Measurements from ENCODE around the gene C1QL1.
A peak's percentile ranks its signal among the peaks of the same experiment; 100 is the strongest.
"Not testable (repeated sequence)": the region's sequence is repeated elsewhere in the genome, so short reads cannot be mapped to it uniquely, and the experiment has no call there.

The C1QL1 gene

DNA sequence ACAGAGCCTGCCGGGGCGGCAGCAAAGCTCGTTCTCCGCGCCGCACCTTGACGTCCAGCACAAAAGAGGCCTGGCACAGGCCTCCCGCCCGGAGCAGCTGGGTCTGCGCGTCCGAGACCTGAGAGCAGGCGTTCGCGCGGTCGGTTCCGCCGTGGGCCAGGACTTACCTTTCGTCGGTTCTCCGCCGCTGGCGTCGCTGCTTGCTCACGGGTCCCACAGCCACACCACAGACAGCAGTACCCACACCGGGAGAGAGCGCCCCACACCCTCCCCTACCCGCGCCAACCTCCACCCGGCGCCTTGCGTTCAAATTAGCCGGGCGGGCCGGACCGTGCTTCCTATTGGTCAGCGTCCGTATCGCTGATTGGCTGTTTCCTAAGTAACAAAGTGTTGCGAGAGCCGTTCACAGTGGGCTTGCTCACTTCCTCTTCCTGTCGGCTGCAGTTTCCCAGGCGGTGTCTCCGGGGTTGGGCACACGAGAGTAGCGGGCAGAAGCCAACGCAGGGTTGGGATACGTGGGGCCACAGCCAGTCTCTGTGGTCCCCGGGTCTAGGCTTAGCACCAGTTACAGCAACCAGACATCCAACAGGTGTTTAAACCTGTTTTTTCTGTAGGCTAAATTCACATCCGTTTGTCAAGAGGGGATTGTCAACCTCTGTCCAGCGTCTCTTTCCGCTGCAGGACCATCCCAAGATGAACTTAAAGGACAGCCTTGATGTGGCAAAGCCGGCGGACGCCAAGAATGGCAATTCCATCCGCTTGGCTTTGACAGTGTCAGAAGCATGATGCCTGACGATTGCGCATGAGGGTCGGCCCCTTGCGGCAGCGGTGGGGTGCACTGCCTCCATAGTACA lies 20.4 kb downstream of the C1QL1 start, which contains the start of gene KIF18B:
Gene KIF18B (minus strand): TSS at position 313 of the 854 bp plus-strand sequence. CDS start 11,429 bp downstream, outside the sequence.
- H3K27me3 ChIP-seq: no peaks in the 10 kb centered on the region
- peaks cover 3% of the 10 kb centered on the region for H3K36me3 ChIP-seq
- H3K27ac ChIP-seq: peak within 1 kb of the TSS; percentile 81
- H3K9me3 ChIP-seq: no peaks in the 10 kb centered on the region
- TF ChIP-seq, protein P1, sequence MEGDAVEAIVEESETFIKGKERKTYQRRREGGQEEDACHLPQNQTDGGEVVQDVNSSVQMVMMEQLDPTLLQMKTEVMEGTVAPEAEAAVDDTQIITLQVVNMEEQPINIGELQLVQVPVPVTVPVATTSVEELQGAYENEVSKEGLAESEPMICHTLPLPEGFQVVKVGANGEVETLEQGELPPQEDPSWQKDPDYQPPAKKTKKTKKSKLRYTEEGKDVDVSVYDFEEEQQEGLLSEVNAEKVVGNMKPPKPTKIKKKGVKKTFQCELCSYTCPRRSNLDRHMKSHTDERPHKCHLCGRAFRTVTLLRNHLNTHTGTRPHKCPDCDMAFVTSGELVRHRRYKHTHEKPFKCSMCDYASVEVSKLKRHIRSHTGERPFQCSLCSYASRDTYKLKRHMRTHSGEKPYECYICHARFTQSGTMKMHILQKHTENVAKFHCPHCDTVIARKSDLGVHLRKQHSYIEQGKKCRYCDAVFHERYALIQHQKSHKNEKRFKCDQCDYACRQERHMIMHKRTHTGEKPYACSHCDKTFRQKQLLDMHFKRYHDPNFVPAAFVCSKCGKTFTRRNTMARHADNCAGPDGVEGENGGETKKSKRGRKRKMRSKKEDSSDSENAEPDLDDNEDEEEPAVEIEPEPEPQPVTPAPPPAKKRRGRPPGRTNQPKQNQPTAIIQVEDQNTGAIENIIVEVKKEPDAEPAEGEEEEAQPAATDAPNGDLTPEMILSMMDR (IDR thresholded peaks at IDR 0.05): peak; percentile 18
- peak within 1 kb of the TSS; percentile 74 to 86 for H3K4me3 ChIP-seq (ENCODE audit: low read depth in 1 of 2, low read length in 1 of 2)
- peaks cover 19 to 22% of the 10 kb centered on the region in 2 experiments for H3K4me1 ChIP-seq (ENCODE audit: control insufficient read depth in 1 of 2, insufficient read depth in 1 of 2, low read depth in 1 of 2, low read length in 1 of 2)

DNA sequence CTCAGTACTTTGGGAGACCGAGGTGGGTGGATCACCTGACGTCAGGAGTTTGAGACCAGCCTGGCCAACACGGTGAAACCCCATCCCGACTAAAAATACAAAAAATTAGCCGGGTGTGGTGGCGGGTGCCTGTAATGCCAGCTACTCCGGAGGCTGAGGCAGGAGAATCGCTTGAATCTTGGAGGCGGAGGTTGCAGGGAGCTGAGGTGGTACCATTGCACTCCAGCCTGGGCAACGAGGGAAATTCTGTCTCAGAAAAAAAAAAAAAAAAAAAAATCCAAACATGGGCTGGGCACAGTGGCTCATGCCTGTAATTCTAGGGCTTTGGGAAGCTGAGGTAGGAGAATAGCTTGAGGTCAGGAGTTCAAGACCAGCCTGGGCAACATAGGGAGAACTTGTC lies 22.5 kb downstream of the C1QL1 start:
- not testable (repeated sequence) for H3K4me3 ChIP-seq (ENCODE audit: low read depth in 1 of 2, low read length in 1 of 2); H3K27me3 ChIP-seq; H3K9me3 ChIP-seq; H3K36me3 ChIP-seq; H3K27ac ChIP-seq
- H3K4me1 ChIP-seq (ENCODE audit: control insufficient read depth in 1 of 2, insufficient read depth in 1 of 2, low read depth in 1 of 2, low read length in 1 of 2): peaks cover 19 to 22% of the 10 kb centered on the region in 2 experiments

DNA sequence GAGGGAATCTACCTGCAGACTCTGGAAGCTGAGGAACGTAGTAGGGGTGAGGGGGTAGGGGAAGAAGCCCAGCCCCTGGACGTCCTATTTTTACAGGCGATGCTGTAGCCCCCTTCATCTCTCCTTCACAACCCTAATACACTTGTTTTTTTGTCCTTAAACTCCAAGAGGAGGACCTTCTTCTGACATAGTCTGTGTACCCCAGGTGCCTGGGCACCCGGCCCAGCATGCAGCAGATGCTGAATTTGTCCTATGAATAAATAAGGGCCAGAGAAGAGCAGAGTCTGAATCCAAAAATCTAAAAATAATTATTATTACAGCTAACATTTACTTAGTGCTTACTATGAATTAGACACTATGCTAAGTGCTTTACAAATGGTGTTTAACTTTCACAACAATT lies 25.6 kb downstream of the C1QL1 start:
- H3K9me3 ChIP-seq: no peaks in the 10 kb centered on the region
- no peak overlapping the region for H3K4me3 ChIP-seq (ENCODE audit: low read depth in 1 of 2, low read length in 1 of 2)
- H3K4me1 ChIP-seq (ENCODE audit: control insufficient read depth in 1 of 2, insufficient read depth in 1 of 2, low read depth in 1 of 2, low read length in 1 of 2): peaks cover 11 to 14% of the 10 kb centered on the region in 2 experiments
- no peaks in the 10 kb centered on the region for H3K27me3 ChIP-seq
- no peak overlapping the region for H3K27ac ChIP-seq
- TF ChIP-seq, protein P1 (IDR thresholded peaks at IDR 0.05): no peak
- H3K36me3 ChIP-seq: peaks cover 11% of the 10 kb centered on the region

DNA sequence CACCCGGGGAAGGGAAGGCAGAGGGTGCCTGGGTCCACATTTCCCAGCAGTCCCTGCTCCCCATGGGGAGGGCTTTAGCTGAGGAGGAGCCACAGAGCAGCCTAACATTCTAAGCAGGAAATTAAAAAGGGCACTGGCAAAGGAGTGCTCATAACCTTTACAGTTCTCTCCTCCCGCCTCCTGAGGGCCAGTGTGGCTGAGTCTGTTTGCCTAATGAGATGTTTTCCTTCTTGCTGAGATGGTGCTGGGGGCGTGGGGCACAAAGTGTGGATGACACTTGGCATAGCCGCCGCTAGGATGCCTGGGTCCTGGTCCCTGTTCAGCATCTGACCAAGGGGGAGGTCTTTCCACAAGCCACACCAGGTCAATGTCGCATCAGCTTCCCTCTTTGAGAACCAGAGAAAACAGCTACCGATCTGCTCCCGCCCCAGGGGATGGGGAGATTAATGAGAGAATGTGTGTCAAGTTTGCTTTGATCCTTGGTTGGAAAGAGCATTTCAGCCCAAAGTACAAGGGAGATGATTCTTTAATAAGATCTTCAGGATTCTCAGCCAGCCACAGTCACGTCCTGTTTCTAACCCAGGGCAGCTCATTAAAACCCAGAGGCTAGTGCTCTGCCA lies 26.3 kb downstream of the C1QL1 start:
- H3K27ac ChIP-seq: no peak overlapping the region
- H3K27me3 ChIP-seq: no peaks in the 10 kb centered on the region
- H3K36me3 ChIP-seq: peaks cover 11% of the 10 kb centered on the region
- H3K4me3 ChIP-seq (ENCODE audit: low read depth in 1 of 2, low read length in 1 of 2): no peak overlapping the region
- H3K4me1 ChIP-seq (ENCODE audit: control insufficient read depth in 1 of 2, insufficient read depth in 1 of 2, low read depth in 1 of 2, low read length in 1 of 2): peaks cover 4 to 8% of the 10 kb centered on the region in 2 experiments
- no peaks in the 10 kb centered on the region for H3K9me3 ChIP-seq
- TF ChIP-seq, protein P1 (IDR thresholded peaks at IDR 0.05): no peak

DNA sequence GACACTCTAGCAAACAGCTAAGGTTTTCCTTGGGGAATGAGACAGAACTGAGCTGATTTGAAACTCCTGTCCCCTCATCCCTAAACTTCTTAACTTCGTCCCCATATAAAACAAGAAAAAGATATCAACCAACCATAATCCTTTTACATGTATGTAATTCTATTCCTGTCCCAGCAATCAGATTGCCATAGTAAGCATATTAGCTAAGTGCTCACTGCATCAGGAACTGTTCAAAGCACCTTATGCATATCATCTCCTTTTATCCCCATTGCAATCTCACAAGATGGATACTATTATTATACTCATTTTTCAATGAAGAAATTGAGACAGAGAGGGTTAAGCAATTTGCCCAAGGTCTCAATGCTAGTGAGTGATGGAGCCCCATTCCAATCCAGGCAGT lies 27.3 kb downstream of the C1QL1 start:
- no peaks in the 10 kb centered on the region for H3K9me3 ChIP-seq
- TF ChIP-seq, protein P1 (IDR thresholded peaks at IDR 0.05): no peak
- H3K36me3 ChIP-seq: peaks cover 16% of the 10 kb centered on the region
- no peaks in the 10 kb centered on the region for H3K27me3 ChIP-seq
- H3K27ac ChIP-seq: no peak overlapping the region
- H3K4me3 ChIP-seq (ENCODE audit: low read depth in 1 of 2, low read length in 1 of 2): no peak overlapping the region
- no peaks in the 10 kb centered on the region for H3K4me1 ChIP-seq (ENCODE audit: control insufficient read depth in 1 of 2, insufficient read depth in 1 of 2, low read depth in 1 of 2, low read length in 1 of 2)

DNA sequence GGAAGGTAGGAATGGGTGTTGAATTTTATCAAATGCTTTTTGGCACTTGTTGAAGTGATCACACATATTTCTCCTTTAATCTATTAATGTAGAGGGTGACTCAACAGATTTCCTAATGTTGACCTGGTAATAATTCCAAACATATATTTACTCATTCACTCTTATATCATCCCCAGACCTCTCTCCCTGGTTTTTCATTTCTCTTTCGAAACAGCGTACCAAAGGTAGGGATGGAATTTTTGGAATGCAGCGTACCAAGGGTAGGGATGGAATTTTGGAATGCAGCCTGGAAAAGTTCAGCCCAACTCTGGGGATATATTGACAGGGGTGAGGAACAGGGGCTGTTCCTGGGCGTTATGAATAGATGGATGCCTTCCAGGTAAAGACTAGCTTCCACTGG lies 27.8 kb downstream of the C1QL1 start:
- Histone ChIP-seq H3K4me3 (ENCODE audit: low read depth in 1 of 2, low read length in 1 of 2) (no peak overlapping the region), H3K9me3 (no peaks in the 10 kb centered on the region), H3K36me3 (peaks cover 21% of the 10 kb centered on the region), H3K27ac (no peak overlapping the region), H3K27me3 (no peaks in the 10 kb centered on the region), H3K4me1 (ENCODE audit: control insufficient read depth in 1 of 2, insufficient read depth in 1 of 2, low read depth in 1 of 2, low read length in 1 of 2) (no peaks in the 10 kb centered on the region)
- TF ChIP-seq, protein P1 (IDR thresholded peaks at IDR 0.05): no peak
